H9 (cell line): ENCODE measurements around the gene PRDM11. TPM values are rescaled to one million over a fixed set of nuclear protein-coding genes. Genes with fewer than 3 reads are reported as not detected.
A peak's percentile ranks its signal among the peaks of the same experiment; 100 is the strongest.

Experiments used
- DNase-seq: peaks from one replicate; pipeline ENCODE4 v3.0.0-alpha.2; 2017
- H2AFZ ChIP-seq: one replicate; pipeline ENCODE4 v1.6.1; 2013; ENCODE audit warnings: mild to moderate bottlenecking, low read length, control low read depth, moderate library complexity
- H2AK5ac ChIP-seq: 2 replicates; pipeline ENCODE4 v1.6.1; 2013; ENCODE audit warnings: low read length, control low read depth, mixed read lengths; ENCODE audit not compliant: insufficient read length
- H2BK120ac ChIP-seq: one replicate; pipeline ENCODE4 v1.6.1; 2013; ENCODE audit warnings: low read depth, mild to moderate bottlenecking, low read length, control low read depth, inconsistent platforms; ENCODE audit not compliant: poor library complexity, severe bottlenecking
- H2BK12ac ChIP-seq: 2 replicates; pipeline ENCODE4 v1.6.1; 2013; ENCODE audit warnings: low read length, control low read depth, mixed read lengths, low read depth; ENCODE audit not compliant: insufficient read length
- H2BK15ac ChIP-seq: 2 replicates; pipeline ENCODE4 v1.6.1; 2013; ENCODE audit warnings: low read depth, low read length, control low read depth
- H2BK20ac ChIP-seq: one replicate; pipeline ENCODE4 v1.6.1; 2013; ENCODE audit warnings: low read depth, mild to moderate bottlenecking, low read length, control low read depth, inconsistent platforms; ENCODE audit not compliant: poor library complexity, severe bottlenecking
- H2BK5ac ChIP-seq: 2 replicates; pipeline ENCODE4 v1.6.1; 2013; ENCODE audit warnings: low read length, control low read depth, mixed read lengths; ENCODE audit not compliant: insufficient read length
- H3K14ac ChIP-seq: 2 replicates; pipeline ENCODE4 v1.6.1; 2013; ENCODE audit warnings: low read length, control low read depth; ENCODE audit not compliant: insufficient read depth
- H3K18ac ChIP-seq: 2 replicates; pipeline ENCODE4 v1.6.1; 2013; ENCODE audit warnings: low read depth, mild to moderate bottlenecking, mixed read lengths, low read length, control low read depth; ENCODE audit not compliant: insufficient read length
- H3K23ac ChIP-seq: 2 replicates; pipeline ENCODE4 v1.6.1; 2013; ENCODE audit warnings: low read length, control low read depth, mixed read lengths, low read depth; ENCODE audit not compliant: insufficient read length
- H3K23me2 ChIP-seq: 2 replicates; pipeline ENCODE4 v1.6.1; 2013; ENCODE audit warnings: low read depth, mild to moderate bottlenecking, mixed read lengths, low read length, control low read depth; ENCODE audit not compliant: insufficient read length, poor library complexity, severe bottlenecking
- H3K27ac ChIP-seq: 2 replicates; pipeline ENCODE4 v1.5.1; 2013; ENCODE audit warnings: low read length, control low read depth, mixed read lengths, low read depth; ENCODE audit not compliant: insufficient read length
- H3K27me3 ChIP-seq: 2 replicates; pipeline ENCODE4 v1.6.1; 2013; ENCODE audit warnings: low read length, control low read depth, inconsistent platforms; ENCODE audit not compliant: insufficient read depth
- H3K4ac ChIP-seq: 2 replicates; pipeline ENCODE4 v1.6.1; 2013; ENCODE audit warnings: low read depth, mild to moderate bottlenecking, control low read depth, inconsistent platforms, low read length, moderate library complexity
- H3K4me1 ChIP-seq: 2 replicates; pipeline ENCODE4 v1.6.1; 2013; ENCODE audit warnings: low read length, control low read depth, inconsistent platforms; ENCODE audit not compliant: insufficient read depth
- H3K4me2 ChIP-seq: 2 replicates; pipeline ENCODE4 v1.6.1; 2013; ENCODE audit warnings: low read length, control low read depth, mixed read lengths; ENCODE audit not compliant: insufficient read length, insufficient read depth
- H3K56ac ChIP-seq: 2 replicates; pipeline ENCODE4 v1.6.1; 2013; ENCODE audit warnings: low read depth, mild to moderate bottlenecking, mixed read lengths, low read length, control low read depth; ENCODE audit not compliant: insufficient read length
- H3K79me1 ChIP-seq: 2 replicates; pipeline ENCODE4 v1.6.1; 2013; ENCODE audit warnings: low read depth, mild to moderate bottlenecking, moderate library complexity, low read length, control low read depth, inconsistent platforms; ENCODE audit not compliant: insufficient read depth, poor library complexity, severe bottlenecking
- H3K79me2 ChIP-seq: 2 replicates; pipeline ENCODE4 v1.6.1; 2013; ENCODE audit warnings: low read length, control low read depth, inconsistent platforms; ENCODE audit not compliant: insufficient read depth
- H3K9ac ChIP-seq: 2 replicates; pipeline ENCODE4 v1.6.1; 2013; ENCODE audit warnings: low read length, control low read depth, mixed read lengths; ENCODE audit not compliant: insufficient read length; ENCODE audit errors: extremely low read depth
- H3K9me3 ChIP-seq: one replicate; pipeline ENCODE4 v1.6.1; 2013; ENCODE audit warnings: low read depth, low read length, inconsistent platforms; ENCODE audit not compliant: control insufficient read depth
- H3T11ph ChIP-seq: one replicate; pipeline ENCODE4 v1.6.1; 2013; ENCODE audit warnings: mild to moderate bottlenecking, low read length, control low read depth, inconsistent platforms
- H4K20me1 ChIP-seq: one replicate; pipeline ENCODE4 v1.6.1; 2013; ENCODE audit not compliant: control insufficient read depth, insufficient read length, insufficient read depth
- H4K5ac ChIP-seq: 2 replicates; pipeline ENCODE4 v1.6.1; 2013; ENCODE audit warnings: low read depth, mild to moderate bottlenecking, mixed read lengths, low read length, control low read depth; ENCODE audit not compliant: insufficient read length
- H4K8ac ChIP-seq: replicated peaks from 2 replicates; pipeline ENCODE4 v1.6.1; 2013; ENCODE audit warnings: low read length, control low read depth, mixed read lengths, low read depth; ENCODE audit not compliant: insufficient read length
- H4K91ac ChIP-seq: 2 replicates; pipeline ENCODE4 v1.6.1; 2013; ENCODE audit warnings: low read depth, mild to moderate bottlenecking, moderate library complexity, mixed read lengths, low read length, control low read depth; ENCODE audit not compliant: insufficient read length
- H3K27ac Mint-ChIP-seq, 3 experiments: 2 replicates in 2 of 3; 3 replicates in 1 of 3; pipeline ENCODE4 v1.8.0; 2020 to 2021; ENCODE audit warnings: mixed read lengths in 3 of 3, mild to moderate bottlenecking in 1 of 3, moderate library complexity in 1 of 3
- H3K27me3 Mint-ChIP-seq: 2 replicates; pipeline ENCODE4 v1.8.0; 2021; ENCODE audit warnings: low read depth, mild to moderate bottlenecking, moderate library complexity, mixed read lengths
- H3K36me3 Mint-ChIP-seq, 3 experiments: 2 replicates in 2 of 3; 3 replicates in 1 of 3; pipeline ENCODE4 v1.8.0; 2020 to 2021; ENCODE audit warnings: low read depth in 3 of 3, mixed read lengths in 3 of 3; ENCODE audit not compliant: insufficient read depth in 1 of 3
- H3K4me1 Mint-ChIP-seq, 2 experiments: 2 replicates each; pipeline ENCODE4 v1.8.0; 2020; ENCODE audit warnings: mixed read lengths in 2 of 2
- H3K4me3 Mint-ChIP-seq, 2 experiments: 2 replicates in 1 of 2; 3 replicates in 1 of 2; pipeline ENCODE4 v1.8.0; 2020 to 2021; ENCODE audit warnings: mild to moderate bottlenecking in 2 of 2, mixed read lengths in 2 of 2, moderate library complexity in 1 of 2
- H3K9me3 Mint-ChIP-seq, 2 experiments: 2 replicates in 1 of 2; 3 replicates in 1 of 2; pipeline ENCODE4 v1.8.0; 2020; ENCODE audit warnings: mild to moderate bottlenecking in 2 of 2, mixed read lengths in 2 of 2, moderate library complexity in 1 of 2
- WGBS: extraction: QIAGEN DNeasy Blood & Tissue Kit; methylation state at CpG from one replicate; pipeline ENCODE4 v1.1.7; 2013; ENCODE audit warnings: missing lambda C conversion rate, low lambda C conversion rate, mixed read lengths; ENCODE audit not compliant: insufficient read length; ENCODE audit errors: extremely low coverage; 5-methylcytosine and 5-hydroxymethylcytosine counted together
- total RNA-seq: library from RNA; stranded (reverse); gene quantifications from 2 replicates; pipeline ENCODE4 v1.2.1, GENCODE V29; 2021
- TF ChIP-seq, protein P1 (sequence below): fragments of 200-600 bp; sonication (generic); conservative IDR thresholded peaks from 3 replicates; pipeline ENCODE4 v1.8.0; 2021; ENCODE audit warnings: antibody characterized with exemption, mild to moderate bottlenecking

PRDM11 gene
- total RNA-seq, 1 experiment from 2014 or later = 11.5 TPM

DNA sequence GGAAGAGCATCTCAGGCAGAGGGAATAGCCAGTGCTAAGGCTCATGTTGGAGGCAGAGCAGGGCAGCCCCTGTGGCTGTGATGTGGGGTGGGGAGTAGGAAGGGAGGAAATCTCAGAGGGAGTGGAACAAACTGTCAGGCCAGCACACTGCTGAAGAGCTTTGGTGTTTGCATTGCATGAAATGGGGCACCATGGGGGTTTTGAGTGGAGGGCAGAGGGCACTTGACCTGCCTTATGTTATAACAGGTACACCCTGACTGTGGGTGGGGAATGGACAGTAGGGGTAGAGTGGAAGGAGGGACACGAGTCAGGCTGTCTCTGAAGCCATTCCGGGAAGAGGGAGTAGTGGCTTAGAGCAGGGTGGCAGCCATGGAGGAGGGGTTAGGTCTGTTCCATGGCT lies 24.0 kb downstream of the PRDM11 start:
- Histone ChIP-seq H3K4me1 (no peaks in the 10 kb centered on the region), H3K9me3 (no peaks in the 10 kb centered on the region), H3K4ac (no peak overlapping the region), H2AK5ac (no peak overlapping the region), H3K14ac (no peak overlapping the region), H4K20me1 (no peaks in the 10 kb centered on the region), H4K8ac (no peak overlapping the region), H3K79me2 (no peaks in the 10 kb centered on the region), H3K9ac (no peak overlapping the region), H2BK120ac (no peak overlapping the region), H2BK20ac (no peak overlapping the region), H2BK12ac (no peak overlapping the region), H2BK15ac (no peak overlapping the region), H4K91ac (no peak overlapping the region), H2AFZ (no peak overlapping the region), H3K23ac (no peak overlapping the region), H3K27me3 (no peaks in the 10 kb centered on the region), H3K4me2 (no peak overlapping the region), H3K56ac (no peak overlapping the region), H3T11ph (no peak overlapping the region), H2BK5ac (no peak overlapping the region), H3K18ac (peak overlapping the region; percentile 22), H3K23me2 (no peaks in the 10 kb centered on the region), H4K5ac (no peak overlapping the region), H3K27ac (no peak overlapping the region), H3K79me1 (no peaks in the 10 kb centered on the region)
- no peaks in the 10 kb centered on the region for H3K36me3 Mint-ChIP-seq
- peak overlapping the region in 1 of 3 experiments; percentile 57; a peak in 2 of 7 replicates for H3K27ac Mint-ChIP-seq
- H3K4me1 Mint-ChIP-seq = peaks cover 5 to 8% of the 10 kb centered on the region in 2 experiments; a peak in 3 of 4 replicates
- H3K9me3 Mint-ChIP-seq = no peaks in the 10 kb centered on the region
- H3K27me3 Mint-ChIP-seq = no peaks in the 10 kb centered on the region; the same call in 1 of the 2 replicates
- no peak for DNase-seq
- no CpG with 5 or more reads among the region's 2 CpGs for WGBS
- TF ChIP-seq, protein P1, sequence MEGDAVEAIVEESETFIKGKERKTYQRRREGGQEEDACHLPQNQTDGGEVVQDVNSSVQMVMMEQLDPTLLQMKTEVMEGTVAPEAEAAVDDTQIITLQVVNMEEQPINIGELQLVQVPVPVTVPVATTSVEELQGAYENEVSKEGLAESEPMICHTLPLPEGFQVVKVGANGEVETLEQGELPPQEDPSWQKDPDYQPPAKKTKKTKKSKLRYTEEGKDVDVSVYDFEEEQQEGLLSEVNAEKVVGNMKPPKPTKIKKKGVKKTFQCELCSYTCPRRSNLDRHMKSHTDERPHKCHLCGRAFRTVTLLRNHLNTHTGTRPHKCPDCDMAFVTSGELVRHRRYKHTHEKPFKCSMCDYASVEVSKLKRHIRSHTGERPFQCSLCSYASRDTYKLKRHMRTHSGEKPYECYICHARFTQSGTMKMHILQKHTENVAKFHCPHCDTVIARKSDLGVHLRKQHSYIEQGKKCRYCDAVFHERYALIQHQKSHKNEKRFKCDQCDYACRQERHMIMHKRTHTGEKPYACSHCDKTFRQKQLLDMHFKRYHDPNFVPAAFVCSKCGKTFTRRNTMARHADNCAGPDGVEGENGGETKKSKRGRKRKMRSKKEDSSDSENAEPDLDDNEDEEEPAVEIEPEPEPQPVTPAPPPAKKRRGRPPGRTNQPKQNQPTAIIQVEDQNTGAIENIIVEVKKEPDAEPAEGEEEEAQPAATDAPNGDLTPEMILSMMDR = no peak
- H3K4me3 Mint-ChIP-seq = no peak overlapping the region
